HL-60 (cell line): ENCODE results near the gene KRTAP10-7.

ENCODE experiments used
- POLR2AphosphoS5 ChIP-seq: IDR thresholded peaks from 2 replicates; pipeline ENCODE4 v1.6.1; 2012; ENCODE audit warnings: low read depth
- TF ChIP-seq, protein P1 (sequence below): IDR thresholded peaks from one replicate; pipeline ENCODE4 v1.5.1; 2011; ENCODE audit warnings: low read length, control low read depth, inconsistent platforms; ENCODE audit not compliant: insufficient read depth

DNA sequence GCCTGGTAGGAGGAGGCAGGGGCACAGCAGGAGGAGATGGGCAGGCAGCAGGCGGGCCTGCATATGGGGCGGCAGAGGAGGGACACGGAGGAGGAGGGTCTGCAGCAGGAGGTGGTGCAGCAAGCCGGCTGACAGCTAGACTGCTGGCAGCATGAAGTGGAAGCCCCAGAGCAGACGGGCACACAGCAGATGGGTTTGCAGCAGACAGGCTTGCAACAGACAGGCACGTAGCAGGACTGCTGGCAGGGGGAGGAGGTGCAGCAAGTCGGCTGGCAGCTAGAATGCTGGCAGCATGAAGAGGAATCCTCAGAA is 20.6 kb upstream of the KRTAP10-7 start:
- no peak for TF ChIP-seq POLR2AphosphoS5
- TF ChIP-seq, protein P1, sequence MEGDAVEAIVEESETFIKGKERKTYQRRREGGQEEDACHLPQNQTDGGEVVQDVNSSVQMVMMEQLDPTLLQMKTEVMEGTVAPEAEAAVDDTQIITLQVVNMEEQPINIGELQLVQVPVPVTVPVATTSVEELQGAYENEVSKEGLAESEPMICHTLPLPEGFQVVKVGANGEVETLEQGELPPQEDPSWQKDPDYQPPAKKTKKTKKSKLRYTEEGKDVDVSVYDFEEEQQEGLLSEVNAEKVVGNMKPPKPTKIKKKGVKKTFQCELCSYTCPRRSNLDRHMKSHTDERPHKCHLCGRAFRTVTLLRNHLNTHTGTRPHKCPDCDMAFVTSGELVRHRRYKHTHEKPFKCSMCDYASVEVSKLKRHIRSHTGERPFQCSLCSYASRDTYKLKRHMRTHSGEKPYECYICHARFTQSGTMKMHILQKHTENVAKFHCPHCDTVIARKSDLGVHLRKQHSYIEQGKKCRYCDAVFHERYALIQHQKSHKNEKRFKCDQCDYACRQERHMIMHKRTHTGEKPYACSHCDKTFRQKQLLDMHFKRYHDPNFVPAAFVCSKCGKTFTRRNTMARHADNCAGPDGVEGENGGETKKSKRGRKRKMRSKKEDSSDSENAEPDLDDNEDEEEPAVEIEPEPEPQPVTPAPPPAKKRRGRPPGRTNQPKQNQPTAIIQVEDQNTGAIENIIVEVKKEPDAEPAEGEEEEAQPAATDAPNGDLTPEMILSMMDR: no peak
